ENCODE results near the gene ARL6IP1. TPM values are rescaled to one million over a fixed set of nuclear protein-coding genes. Genes with fewer than 3 reads are reported as not detected.

The ARL6IP1 gene
- polyA plus RNA-seq, 1 donor (not counting 4 experiments of a cell fraction or from before 2014, with no cell fraction given) = 178 TPM

DNA sequence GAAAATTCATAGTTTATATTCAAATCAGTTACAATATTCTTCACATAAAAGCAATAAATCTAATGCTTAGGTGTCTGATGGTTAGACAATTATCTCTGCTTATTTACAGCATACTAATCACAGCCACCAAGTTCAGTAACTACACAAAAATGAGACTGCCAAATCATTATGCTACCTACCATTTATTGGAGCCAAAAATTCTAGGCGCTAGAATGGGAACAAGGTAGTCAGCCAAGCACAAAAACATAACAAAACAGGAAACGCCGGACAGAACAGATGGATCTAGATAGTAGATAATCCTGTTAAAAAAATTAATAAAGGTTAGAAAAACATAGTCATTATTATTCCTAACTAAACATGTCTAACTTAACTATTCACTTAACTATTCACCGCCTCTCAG is 3.6 kb downstream of the ARL6IP1 start:
- Histone ChIP-seq H3K9me1 (ENCODE audit: control insufficient read depth, extremely low read depth, insufficient read depth, low read length) (no peaks in the 10 kb centered on the region), H3K27ac (ENCODE audit: control insufficient read depth, insufficient read depth, low read length) (no peak overlapping the region), H3K4me2 (ENCODE audit: control insufficient read depth, extremely low read depth, insufficient read depth, low read depth, low read length) (no peak overlapping the region), H3K36me3 (ENCODE audit: control insufficient read depth in 2 of 2, extremely low read depth in 1 of 2, insufficient read depth in 2 of 2, low read length in 2 of 2) (peaks cover 11 to 25% of the 10 kb centered on the region in 2 experiments), H4K20me1 (ENCODE audit: control insufficient read depth, extremely low read depth, insufficient read depth, low read length) (peaks cover 5% of the 10 kb centered on the region), H3K79me2 (ENCODE audit: control insufficient read depth, insufficient read depth, low read length) (peaks cover 62% of the 10 kb centered on the region), H3K9ac (ENCODE audit: control insufficient read depth, extremely low read depth, insufficient read depth, low read length) (no peak overlapping the region), H3K27me3 (ENCODE audit: control insufficient read depth, extremely low read depth, insufficient read depth, low read length) (no peaks in the 10 kb centered on the region), H3K4me1 (ENCODE audit: control insufficient read depth, extremely low read depth, insufficient read depth, low read length) (peaks cover 21% of the 10 kb centered on the region), H3K9me3 (ENCODE audit: control insufficient read depth, low read depth, low read length) (no peaks in the 10 kb centered on the region), H2AFZ (ENCODE audit: control insufficient read depth, low read length) (no peak overlapping the region), H3K4me3 (ENCODE audit: control insufficient read depth in 2 of 3, extremely low read depth in 1 of 3, insufficient read depth in 2 of 3, low read depth in 1 of 3, low read length in 3 of 3) (no peak overlapping the region)
- dilution Hi-C loops (cut with MboI; ENCODE audit: extremely low pct_ligation_motif_present, low sequenced_read_pairs) = no loop called here
- FAIRE-seq = no peak
- DNase-seq (ENCODE audit: low read depth, low spot score) = no peak
- TF ChIP-seq, protein P1, sequence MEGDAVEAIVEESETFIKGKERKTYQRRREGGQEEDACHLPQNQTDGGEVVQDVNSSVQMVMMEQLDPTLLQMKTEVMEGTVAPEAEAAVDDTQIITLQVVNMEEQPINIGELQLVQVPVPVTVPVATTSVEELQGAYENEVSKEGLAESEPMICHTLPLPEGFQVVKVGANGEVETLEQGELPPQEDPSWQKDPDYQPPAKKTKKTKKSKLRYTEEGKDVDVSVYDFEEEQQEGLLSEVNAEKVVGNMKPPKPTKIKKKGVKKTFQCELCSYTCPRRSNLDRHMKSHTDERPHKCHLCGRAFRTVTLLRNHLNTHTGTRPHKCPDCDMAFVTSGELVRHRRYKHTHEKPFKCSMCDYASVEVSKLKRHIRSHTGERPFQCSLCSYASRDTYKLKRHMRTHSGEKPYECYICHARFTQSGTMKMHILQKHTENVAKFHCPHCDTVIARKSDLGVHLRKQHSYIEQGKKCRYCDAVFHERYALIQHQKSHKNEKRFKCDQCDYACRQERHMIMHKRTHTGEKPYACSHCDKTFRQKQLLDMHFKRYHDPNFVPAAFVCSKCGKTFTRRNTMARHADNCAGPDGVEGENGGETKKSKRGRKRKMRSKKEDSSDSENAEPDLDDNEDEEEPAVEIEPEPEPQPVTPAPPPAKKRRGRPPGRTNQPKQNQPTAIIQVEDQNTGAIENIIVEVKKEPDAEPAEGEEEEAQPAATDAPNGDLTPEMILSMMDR (optimal IDR thresholded peaks at IDR 0.05 in 1 of 3, IDR thresholded peaks at IDR 0.05 in 1 of 3, conservative IDR thresholded peaks at IDR 0.05 in 1 of 3; ENCODE audit: extremely low read depth in 1 of 3, insufficient read depth in 2 of 3, low read length in 3 of 3) = no peak
- no peak for TF ChIP-seq EZH2 (IDR thresholded peaks at IDR 0.05; ENCODE audit: low read length)

DNA sequence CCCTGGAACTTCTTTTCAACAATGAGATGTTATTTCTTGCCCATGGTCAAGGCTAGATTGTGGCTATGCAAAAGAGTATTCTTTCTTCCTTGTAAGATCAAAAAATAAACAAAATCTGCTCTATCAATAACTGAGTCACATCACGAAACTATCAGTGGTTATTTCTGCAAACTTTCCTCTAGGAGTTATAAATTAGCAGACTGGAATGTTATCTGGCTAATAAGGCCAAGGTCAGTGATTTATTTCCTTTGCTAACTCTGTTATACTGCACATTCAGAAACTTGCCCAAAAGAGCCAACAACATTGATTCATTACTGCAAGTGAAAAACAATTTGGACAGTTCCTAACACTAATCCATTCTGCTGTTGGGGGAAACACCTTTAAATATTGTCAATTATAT is 5.0 kb downstream of the ARL6IP1 start:
- peaks cover 13 to 25% of the 10 kb centered on the region in 2 experiments for H3K36me3 ChIP-seq (ENCODE audit: control insufficient read depth in 2 of 2, extremely low read depth in 1 of 2, insufficient read depth in 2 of 2, low read length in 2 of 2)

More for the DNA sequence above, 5.0 kb downstream of the ARL6IP1 start:
- no peak for DNase-seq (ENCODE audit: low read depth, low spot score)
- dilution Hi-C loops (cut with MboI; ENCODE audit: extremely low pct_ligation_motif_present, low sequenced_read_pairs) = no loop called here
- Histone ChIP-seq H3K4me3 (ENCODE audit: control insufficient read depth in 2 of 3, extremely low read depth in 1 of 3, insufficient read depth in 2 of 3, low read depth in 1 of 3, low read length in 3 of 3) (no peak overlapping the region), H2AFZ (ENCODE audit: control insufficient read depth, low read length) (no peak overlapping the region), H3K9ac (ENCODE audit: control insufficient read depth, extremely low read depth, insufficient read depth, low read length) (no peak overlapping the region), H3K4me2 (ENCODE audit: control insufficient read depth, extremely low read depth, insufficient read depth, low read depth, low read length) (no peak overlapping the region), H3K9me3 (ENCODE audit: control insufficient read depth, low read depth, low read length) (no peaks in the 10 kb centered on the region), H3K27ac (ENCODE audit: control insufficient read depth, insufficient read depth, low read length) (no peak overlapping the region), H3K9me1 (ENCODE audit: control insufficient read depth, extremely low read depth, insufficient read depth, low read length) (no peaks in the 10 kb centered on the region), H4K20me1 (ENCODE audit: control insufficient read depth, extremely low read depth, insufficient read depth, low read length) (peaks cover 5% of the 10 kb centered on the region), H3K27me3 (ENCODE audit: control insufficient read depth, extremely low read depth, insufficient read depth, low read length) (no peaks in the 10 kb centered on the region), H3K4me1 (ENCODE audit: control insufficient read depth, extremely low read depth, insufficient read depth, low read length) (peaks cover 17% of the 10 kb centered on the region), H3K79me2 (ENCODE audit: control insufficient read depth, insufficient read depth, low read length) (peaks cover 63% of the 10 kb centered on the region)
- TF ChIP-seq, protein P1 (optimal IDR thresholded peaks at IDR 0.05 in 1 of 3, IDR thresholded peaks at IDR 0.05 in 1 of 3, conservative IDR thresholded peaks at IDR 0.05 in 1 of 3; ENCODE audit: extremely low read depth in 1 of 3, insufficient read depth in 2 of 3, low read length in 3 of 3) = no peak
- TF ChIP-seq EZH2 (IDR thresholded peaks at IDR 0.05; ENCODE audit: low read length) = no peak
- FAIRE-seq = no peak

Data from keratinocyte (primary cell).